Measurements from ENCODE around the gene NIN.

NIN gene

GRCh38 chr14:50795909-50796308 lies 35.1 kb downstream of the NIN start:
- DNase-seq (ENCODE audit: low read depth, low spot score), result no peak
- no peak overlapping the region for H3K4me3 ChIP-seq
- peaks cover 3% of the 10 kb centered on the region; the same call in 1 of the 2 replicates for H3K36me3 ChIP-seq (ENCODE audit: insufficient read depth, low read length)
- no peak overlapping the region for H3K27ac ChIP-seq
- no peaks in the 10 kb centered on the region for H3K9me3 ChIP-seq (ENCODE audit: low read depth, low read length)
- H3K9ac ChIP-seq (ENCODE audit: insufficient read length), result no peak overlapping the region
- no peak for TF ChIP-seq POLR2AphosphoS5 (IDR thresholded peaks at IDR 0.05; ENCODE audit: borderline replicate concordance, low read depth, low read length)
- TF ChIP-seq EZH2 (IDR thresholded peaks at IDR 0.05), result no peak
- no peak for TF ChIP-seq FOXP2 (optimal IDR thresholded peaks at IDR 0.05; ENCODE audit: control extremely low read depth, extremely low read length, insufficient read depth)

DNA sequence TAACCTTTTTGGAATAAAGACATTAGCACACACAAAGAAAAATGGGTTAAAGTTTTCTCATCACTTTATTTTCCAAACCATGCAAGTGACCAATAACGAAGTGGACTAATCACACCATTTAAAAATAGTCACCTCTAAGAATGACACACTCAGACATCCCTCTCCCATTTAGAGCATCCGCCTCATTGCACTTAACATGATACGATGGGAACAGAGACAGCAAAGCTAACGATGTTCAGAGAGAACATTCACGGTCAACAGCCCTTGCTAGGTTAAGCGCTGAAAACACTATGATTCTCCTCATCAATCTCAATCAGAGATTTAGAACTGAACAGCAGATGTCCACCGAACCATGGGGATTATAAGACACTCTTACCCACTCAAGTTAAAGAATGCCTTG lies 35.8 kb downstream of the NIN start:
- H3K36me3 ChIP-seq (ENCODE audit: insufficient read depth, low read length), result peaks cover 7% of the 10 kb centered on the region; the same call in 1 of the 2 replicates
- TF ChIP-seq POLR2AphosphoS5 (IDR thresholded peaks at IDR 0.05; ENCODE audit: borderline replicate concordance, low read depth, low read length) (no peak), EZH2 (IDR thresholded peaks at IDR 0.05) (no peak), FOXP2 (optimal IDR thresholded peaks at IDR 0.05; ENCODE audit: control extremely low read depth, extremely low read length, insufficient read depth) (no peak)
- no peak overlapping the region for H3K9ac ChIP-seq (ENCODE audit: insufficient read length)
- DNase-seq (ENCODE audit: low read depth, low spot score), result no peak
- H3K4me3 ChIP-seq, result no peak overlapping the region
- H3K9me3 ChIP-seq (ENCODE audit: low read depth, low read length), result no peaks in the 10 kb centered on the region
- H3K27ac ChIP-seq, result no peak overlapping the region

GRCh38 chr14:50794068-50794645 lies 36.8 kb downstream of the NIN start:
- 0 out of 2 replicates have a peak overlapping the region, but pooled peaks have one; percentile 9 for H3K4me3 ChIP-seq
- TF ChIP-seq FOXP2 (optimal IDR thresholded peaks at IDR 0.05; ENCODE audit: control extremely low read depth, extremely low read length, insufficient read depth) (no peak), POLR2AphosphoS5 (IDR thresholded peaks at IDR 0.05; ENCODE audit: borderline replicate concordance, low read depth, low read length) (no peak), EZH2 (IDR thresholded peaks at IDR 0.05) (no peak)
- peak overlapping the region; percentile 67 for H3K27ac ChIP-seq

DNA sequence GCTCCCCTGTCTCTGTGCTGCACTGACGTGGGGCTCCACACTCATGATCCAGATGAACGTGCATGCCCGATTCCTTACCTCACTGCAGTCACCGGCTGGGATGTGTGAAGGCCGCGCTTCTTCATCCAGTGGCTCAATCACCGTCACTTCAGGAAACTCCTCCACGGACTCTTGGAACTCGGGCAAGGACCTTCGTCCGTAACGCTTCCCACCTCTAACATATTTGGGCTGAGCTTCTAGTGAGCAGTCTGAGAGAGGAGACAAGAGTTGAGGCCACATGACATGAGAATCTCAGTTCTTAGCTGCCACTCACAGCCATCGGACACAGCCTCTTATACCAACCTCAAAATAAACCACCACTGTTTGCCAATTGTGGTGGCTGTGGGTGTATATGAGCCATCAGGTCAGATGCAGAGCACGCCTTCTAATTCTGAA lies 38.3 kb downstream of the NIN start:
- Histone ChIP-seq H3K27ac (no peak overlapping the region), H3K4me3 (no peak overlapping the region; the same call in 1 of the 2 replicates), H3K9ac (ENCODE audit: insufficient read length) (no peak overlapping the region), H3K36me3 (ENCODE audit: insufficient read depth, low read length) (peaks cover 9% of the 10 kb centered on the region; the same call in 1 of the 2 replicates), H3K9me3 (ENCODE audit: low read depth, low read length) (no peaks in the 10 kb centered on the region)
- TF ChIP-seq POLR2AphosphoS5 (IDR thresholded peaks at IDR 0.05; ENCODE audit: borderline replicate concordance, low read depth, low read length) (no peak), FOXP2 (optimal IDR thresholded peaks at IDR 0.05; ENCODE audit: control extremely low read depth, extremely low read length, insufficient read depth) (no peak), EZH2 (IDR thresholded peaks at IDR 0.05) (no peak)
- DNase-seq (ENCODE audit: low read depth, low spot score), result no peak

More at GRCh38 chr14:50794068-50794645, 36.8 kb downstream of the NIN start:
- Histone ChIP-seq H3K9ac (ENCODE audit: insufficient read length) (no peak overlapping the region), H3K36me3 (ENCODE audit: insufficient read depth, low read length) (peaks cover 11% of the 10 kb centered on the region; the same call in 1 of the 2 replicates), H3K9me3 (ENCODE audit: low read depth, low read length) (no peaks in the 10 kb centered on the region)
- DNase-seq (ENCODE audit: low read depth, low spot score), result no peak

GRCh38 chr14:50792051-50792477 lies 38.9 kb downstream of the NIN start:
- Histone ChIP-seq H3K9ac (ENCODE audit: insufficient read length) (no peak overlapping the region), H3K27ac (peak overlapping the region; percentile 59; the same call in 1 of the 2 replicates), H3K4me3 (peak overlapping the region; percentile 27; the same call in 1 of the 2 replicates), H3K36me3 (ENCODE audit: insufficient read depth, low read length) (peaks cover 9% of the 10 kb centered on the region; the same call in 1 of the 2 replicates), H3K9me3 (ENCODE audit: low read depth, low read length) (no peaks in the 10 kb centered on the region)
- no peak for DNase-seq (ENCODE audit: low read depth, low spot score)
- TF ChIP-seq EZH2 (IDR thresholded peaks at IDR 0.05), result no peak
- TF ChIP-seq POLR2AphosphoS5 (IDR thresholded peaks at IDR 0.05; ENCODE audit: borderline replicate concordance, low read depth, low read length), result no peak
- no peak for TF ChIP-seq FOXP2 (optimal IDR thresholded peaks at IDR 0.05; ENCODE audit: control extremely low read depth, extremely low read length, insufficient read depth)

DNA sequence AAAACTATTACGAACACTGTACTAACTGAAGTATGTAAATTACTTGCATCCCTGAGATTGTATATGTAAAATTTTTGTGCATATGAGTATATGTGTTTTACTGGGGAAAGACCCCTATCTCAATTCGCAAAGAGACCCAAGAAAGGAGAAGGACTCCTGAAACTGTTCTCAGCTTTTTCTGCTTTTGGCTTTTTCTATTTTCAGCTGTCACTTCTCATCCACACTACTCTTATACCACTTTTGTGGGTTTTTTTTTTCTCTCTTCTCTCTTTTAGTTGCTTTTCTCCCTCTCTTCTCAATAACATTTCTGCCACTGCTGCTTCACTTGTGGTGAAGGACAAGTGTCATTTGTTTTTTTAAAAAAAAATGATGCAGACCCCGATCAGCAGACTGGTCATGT lies 39.8 kb downstream of the NIN start:
- no peak for TF ChIP-seq POLR2AphosphoS5 (IDR thresholded peaks at IDR 0.05; ENCODE audit: borderline replicate concordance, low read depth, low read length)
- no peak for TF ChIP-seq EZH2 (IDR thresholded peaks at IDR 0.05)
- TF ChIP-seq FOXP2 (optimal IDR thresholded peaks at IDR 0.05; ENCODE audit: control extremely low read depth, extremely low read length, insufficient read depth), result no peak
- Histone ChIP-seq H3K36me3 (ENCODE audit: insufficient read depth, low read length) (peaks cover 9% of the 10 kb centered on the region; the same call in 1 of the 2 replicates), H3K9me3 (ENCODE audit: low read depth, low read length) (no peaks in the 10 kb centered on the region), H3K9ac (ENCODE audit: insufficient read length) (no peak overlapping the region), H3K4me3 (no peak overlapping the region), H3K27ac (no peak overlapping the region)
- no peak for DNase-seq (ENCODE audit: low read depth, low spot score)

DNA sequence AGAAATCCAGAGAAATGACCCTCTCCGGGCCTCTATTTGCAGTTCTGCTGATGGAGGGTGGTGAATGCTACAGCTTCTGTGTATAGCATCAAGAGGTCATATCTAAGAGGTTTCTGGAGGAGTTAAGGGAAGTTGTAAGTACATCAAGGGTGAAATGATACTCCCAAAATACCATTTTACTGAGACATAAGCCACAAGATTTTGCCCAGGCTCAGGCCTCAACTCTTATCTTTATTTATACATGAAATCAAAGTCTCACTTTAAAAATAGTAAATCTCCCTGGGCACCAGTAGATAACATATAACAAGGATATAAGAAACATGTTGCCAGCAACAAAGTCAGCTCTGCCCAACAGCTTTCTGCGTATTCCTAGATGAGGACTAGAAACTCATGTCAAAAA lies 40.4 kb downstream of the NIN start:
- H3K9ac ChIP-seq (ENCODE audit: insufficient read length), result no peak overlapping the region
- H3K27ac ChIP-seq, result no peak overlapping the region
- no peak for TF ChIP-seq POLR2AphosphoS5 (IDR thresholded peaks at IDR 0.05; ENCODE audit: borderline replicate concordance, low read depth, low read length)
- TF ChIP-seq FOXP2 (optimal IDR thresholded peaks at IDR 0.05; ENCODE audit: control extremely low read depth, extremely low read length, insufficient read depth), result no peak
- no peak for TF ChIP-seq EZH2 (IDR thresholded peaks at IDR 0.05)
- H3K36me3 ChIP-seq (ENCODE audit: insufficient read depth, low read length), result peaks cover 9% of the 10 kb centered on the region; the same call in 1 of the 2 replicates
- H3K4me3 ChIP-seq, result no peak overlapping the region
- DNase-seq (ENCODE audit: low read depth, low spot score), result no peak
- H3K9me3 ChIP-seq (ENCODE audit: low read depth, low read length), result no peaks in the 10 kb centered on the region

DNA sequence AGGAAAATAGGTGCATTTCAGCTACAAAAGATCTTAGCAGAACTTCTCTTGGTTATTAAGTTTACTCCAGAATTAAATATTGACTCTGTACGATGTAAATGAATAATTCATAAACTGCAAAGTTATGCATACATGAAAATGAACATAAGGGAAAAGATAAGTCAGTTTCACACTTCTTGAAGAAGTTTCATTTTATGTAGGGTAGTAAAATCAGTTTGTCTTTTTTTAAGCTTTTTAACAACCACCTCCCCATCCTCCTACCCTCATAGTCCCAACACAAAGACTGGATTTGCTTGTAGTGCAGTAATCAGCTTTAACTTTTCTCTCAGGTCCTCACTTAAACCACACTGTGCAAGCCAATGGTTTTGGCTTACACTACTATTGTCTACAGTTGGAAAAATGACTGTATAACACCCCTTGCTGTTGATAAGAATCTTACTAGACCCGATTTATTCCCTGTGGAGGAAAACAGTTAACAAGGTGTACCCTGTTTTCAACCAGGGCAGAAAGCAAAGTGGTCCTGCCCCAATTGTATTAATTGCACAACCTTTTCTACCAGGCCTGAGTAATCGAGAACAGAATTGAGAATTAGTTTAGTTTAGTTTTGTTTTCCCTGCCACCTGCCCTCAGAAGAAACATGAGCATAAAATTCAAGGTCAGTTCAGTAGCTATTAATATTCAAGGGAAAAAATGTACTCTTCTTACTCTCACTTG lies 44.1 kb downstream of the NIN start:
- Histone ChIP-seq H3K9me3 (ENCODE audit: low read depth, low read length) (no peaks in the 10 kb centered on the region), H3K9ac (ENCODE audit: insufficient read length) (no peak overlapping the region), H3K36me3 (ENCODE audit: insufficient read depth, low read length) (peaks cover 9% of the 10 kb centered on the region; the same call in 1 of the 2 replicates), H3K27ac (peak overlapping the region; percentile 66; the same call in 1 of the 2 replicates), H3K4me3 (peak overlapping the region; percentile 9; the same call in 1 of the 2 replicates)
- TF ChIP-seq POLR2AphosphoS5 (IDR thresholded peaks at IDR 0.05; ENCODE audit: borderline replicate concordance, low read depth, low read length), result no peak
- no peak for TF ChIP-seq FOXP2 (optimal IDR thresholded peaks at IDR 0.05; ENCODE audit: control extremely low read depth, extremely low read length, insufficient read depth)
- no peak for TF ChIP-seq EZH2 (IDR thresholded peaks at IDR 0.05)
- no peak for DNase-seq (ENCODE audit: low read depth, low spot score)
